GM19395 (cell line): ENCODE data around the gene MROH2A.

Experiments
- ATAC-seq: cut with Tn5 transposase; IDR thresholded peaks from one replicate; pipeline ENCODE4 v1.9.1; 2021; ENCODE audit warnings: mild to moderate bottlenecking, moderate library complexity; ENCODE audit not compliant: unreplicated experiment

Gene MROH2A

DNA sequence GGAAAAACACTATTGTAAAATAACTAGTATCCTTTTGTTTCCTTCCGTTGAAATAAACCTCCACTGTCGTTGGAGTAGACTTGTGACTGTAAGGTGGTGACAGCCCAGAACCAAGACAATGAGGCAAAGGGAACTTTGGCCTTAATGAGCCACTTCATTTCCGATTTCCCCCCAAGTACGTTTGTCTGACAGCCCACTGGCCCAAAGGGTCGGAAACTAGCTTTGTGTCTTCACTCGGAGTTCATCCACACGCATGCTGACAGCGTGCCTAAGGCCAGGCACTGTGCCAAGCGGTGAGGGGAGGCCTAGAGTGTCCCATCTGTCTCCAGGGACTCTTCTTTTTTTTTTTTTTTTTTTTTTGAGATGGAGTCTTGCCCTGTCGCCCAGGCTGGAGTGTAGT lies 55.2 kb downstream of the MROH2A start:
- ATAC-seq, result no peak

DNA sequence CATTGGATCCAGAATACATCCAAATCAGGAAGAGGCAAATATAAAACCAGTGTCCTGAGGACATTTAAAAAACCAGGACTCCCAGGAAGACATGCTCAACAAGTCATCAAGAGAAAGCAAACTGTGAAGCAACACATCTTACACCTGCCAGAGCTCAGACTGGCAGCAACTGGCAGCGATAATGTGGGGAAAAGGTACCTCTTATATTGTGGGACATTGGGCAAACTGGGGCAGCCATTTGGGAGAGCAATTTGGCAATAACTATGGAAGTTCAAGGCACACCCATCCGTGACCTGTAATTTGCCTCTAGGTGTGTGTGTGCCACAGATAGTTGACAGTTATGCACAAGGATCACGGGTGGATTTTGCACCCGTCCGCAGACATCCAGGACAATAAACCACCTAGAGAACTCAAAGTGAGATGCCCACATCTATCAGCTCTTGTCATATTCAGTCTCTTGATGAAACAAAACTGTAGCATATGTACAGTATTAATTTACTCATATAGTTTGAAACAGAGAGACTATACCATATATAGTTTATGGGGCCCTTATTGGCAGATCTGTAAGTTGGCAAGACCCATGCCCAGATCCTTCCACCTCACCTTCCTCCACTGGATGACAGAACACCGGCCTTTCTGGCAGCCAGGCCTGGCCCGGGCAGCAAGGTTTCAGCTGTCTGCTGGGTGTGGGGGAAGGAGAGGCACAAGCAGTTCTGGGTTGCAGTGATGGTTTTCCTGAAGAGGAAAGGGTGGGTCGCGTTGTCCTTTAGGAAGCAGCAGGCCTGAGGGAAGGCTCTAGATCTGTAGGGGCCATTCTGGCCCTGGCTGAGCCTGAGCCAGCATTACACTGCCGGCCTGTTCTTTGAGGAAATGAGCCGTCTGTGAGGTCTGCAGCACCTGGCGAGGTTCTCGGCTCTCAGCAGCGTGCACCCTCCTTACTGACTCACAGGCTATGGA lies 57.4 kb downstream of the MROH2A start:
- no peak for ATAC-seq

DNA sequence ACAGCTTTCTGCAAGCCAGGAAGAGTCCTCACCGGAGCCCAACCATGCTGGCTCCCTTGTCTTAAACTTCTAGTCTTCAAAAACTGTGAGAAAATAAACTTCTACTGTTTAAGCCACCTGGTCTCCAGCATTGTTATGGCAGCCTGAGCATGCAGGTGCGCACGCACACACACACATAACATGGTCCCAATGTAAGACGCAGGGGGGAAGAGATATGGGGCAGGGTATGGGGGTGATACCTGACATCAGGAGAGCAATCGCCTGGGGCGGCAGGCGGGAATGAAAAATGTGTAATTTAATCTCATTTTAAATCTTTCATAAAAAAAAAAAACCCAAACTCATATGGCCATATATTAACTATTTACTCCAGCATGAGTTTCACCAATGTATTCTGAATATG lies 58.2 kb downstream of the MROH2A start:
- ATAC-seq, result no peak

DNA sequence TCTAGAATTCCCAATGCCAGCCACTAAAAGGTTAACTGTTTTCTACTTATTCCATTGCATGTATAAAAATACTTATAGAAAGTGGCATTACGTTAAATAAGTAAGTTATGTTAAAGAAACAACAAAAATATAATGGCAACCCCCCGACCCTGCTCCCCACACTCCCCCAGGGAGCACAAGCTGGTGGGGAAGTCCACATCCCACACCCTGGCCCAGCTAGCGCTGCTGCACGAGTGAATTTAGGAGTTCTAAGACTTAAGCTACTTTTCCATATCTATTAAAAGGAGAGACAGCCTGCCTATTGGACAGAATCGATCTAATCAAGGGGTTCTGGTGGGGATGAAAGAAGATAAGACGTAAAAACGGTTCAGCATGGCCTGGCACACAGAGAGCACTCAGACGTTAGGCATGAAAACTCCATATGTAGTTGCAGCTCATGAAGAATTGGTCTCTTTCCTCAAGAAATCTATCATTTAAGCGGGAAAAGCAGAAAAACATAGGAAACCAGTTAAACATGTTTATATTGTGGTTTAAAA lies 59.6 kb downstream of the MROH2A start:
- no peak for ATAC-seq

DNA sequence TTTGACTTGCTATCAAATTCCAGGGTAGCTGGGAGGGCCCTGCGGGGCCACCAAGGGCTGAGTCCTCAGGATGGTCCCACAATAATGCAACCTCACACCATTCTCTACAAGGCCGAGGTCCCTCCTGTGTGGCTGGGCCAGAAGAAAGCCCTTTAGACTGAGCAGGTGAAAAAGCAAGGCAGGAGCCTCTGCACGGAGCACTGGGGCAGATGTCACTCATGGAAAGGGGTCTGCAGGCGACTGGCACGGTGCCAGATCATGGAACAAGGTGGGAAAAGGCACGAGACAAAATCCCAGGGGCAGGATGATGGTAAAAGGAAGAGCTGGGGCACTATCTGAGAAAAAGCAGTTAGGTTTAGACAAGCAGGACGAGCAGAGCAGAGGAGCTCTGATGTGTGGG lies 60.1 kb downstream of the MROH2A start:
- ATAC-seq, result no peak

DNA sequence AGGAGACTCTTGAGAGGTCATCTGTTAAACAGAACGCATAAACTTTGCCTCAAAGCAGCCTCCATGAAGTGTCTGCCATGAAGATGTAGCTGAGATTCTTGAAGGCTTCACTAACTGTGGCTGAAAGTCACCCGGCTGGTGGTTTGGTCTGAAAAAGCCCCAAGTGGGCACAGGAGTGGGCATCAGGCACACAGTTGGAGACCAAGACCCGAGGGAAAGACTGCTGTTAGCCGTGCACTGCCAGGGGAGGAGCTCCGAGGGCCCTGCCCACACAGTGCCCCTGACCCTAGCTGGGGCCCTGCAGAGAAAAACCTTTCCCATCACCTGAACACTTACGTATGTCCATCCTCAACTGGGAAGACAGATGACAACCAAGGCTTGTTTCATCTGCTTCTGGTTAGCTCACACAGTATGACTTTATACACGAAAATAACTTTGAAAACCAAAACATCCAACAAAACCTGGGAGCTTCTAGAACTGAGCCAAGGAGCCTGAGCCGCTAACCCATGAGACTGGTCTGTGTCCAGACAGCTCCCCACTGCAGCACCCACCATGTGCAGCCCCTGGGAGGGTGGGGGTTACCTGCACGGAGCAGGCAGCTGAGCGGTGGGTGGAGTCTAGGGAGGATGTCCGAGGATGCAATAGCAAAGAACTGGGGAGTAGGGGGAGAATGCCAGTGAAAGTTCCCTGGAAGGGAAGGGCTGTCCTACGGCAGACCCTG lies 60.8 kb downstream of the MROH2A start:
- ATAC-seq, result no peak

DNA sequence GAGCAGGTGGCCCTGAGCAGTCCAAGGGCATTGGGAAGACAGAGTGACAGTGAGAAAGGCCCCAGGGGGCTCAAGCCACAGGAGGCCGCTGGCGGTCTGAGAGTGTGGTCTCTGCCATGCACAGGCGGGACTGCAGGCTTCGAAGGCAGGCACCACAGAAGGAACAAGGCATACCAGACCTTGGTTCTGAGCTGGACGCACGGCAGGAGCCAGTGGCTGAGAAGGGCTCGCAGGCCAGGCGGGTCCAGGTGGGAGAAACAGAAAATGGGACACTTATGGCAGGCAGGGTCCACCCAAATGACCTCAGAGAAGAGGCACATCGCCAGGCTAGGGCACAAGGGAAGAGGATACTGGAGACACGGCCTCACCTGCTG lies 61.3 kb downstream of the MROH2A start:
- ATAC-seq, result no peak

DNA sequence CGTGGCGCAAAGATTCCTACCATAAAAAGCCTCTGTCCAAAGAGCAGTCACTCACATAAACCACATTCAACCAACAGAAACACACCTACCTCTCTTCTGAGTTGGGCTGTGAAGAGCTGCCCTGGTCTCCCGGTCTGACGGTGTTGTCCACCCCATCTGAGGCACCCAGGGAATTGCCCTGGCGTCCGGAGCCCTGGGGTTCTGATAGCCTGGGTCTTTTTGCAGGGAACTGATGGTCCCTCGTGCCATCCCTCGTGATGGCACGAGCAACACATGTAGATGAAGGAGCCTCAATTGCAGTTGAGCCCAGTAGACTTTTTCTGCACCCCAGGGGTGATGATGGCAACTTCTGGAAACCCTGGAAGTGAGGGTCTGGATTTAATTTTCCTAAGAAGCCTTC lies 62.4 kb downstream of the MROH2A start:
- no peak for ATAC-seq

DNA sequence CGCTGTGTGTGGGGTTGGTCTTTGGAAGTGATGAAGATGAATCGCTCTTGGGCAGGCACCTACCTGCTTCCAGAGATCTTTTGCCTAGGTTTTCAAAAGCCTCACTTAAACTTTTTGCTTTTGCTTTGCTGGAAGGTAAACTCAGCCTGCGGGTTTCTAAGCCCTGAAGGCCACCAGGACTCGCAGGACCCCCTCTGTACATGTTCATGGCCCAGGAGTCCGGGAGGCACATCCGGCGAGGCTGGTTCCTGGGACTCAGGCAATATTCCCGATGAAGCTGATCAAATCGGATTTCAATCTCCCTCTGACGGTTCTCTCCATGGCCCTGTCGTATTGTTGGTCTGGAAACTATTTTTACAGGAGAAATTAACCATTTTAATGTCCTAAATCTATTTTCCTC lies 63.1 kb downstream of the MROH2A start:
- no peak for ATAC-seq

DNA sequence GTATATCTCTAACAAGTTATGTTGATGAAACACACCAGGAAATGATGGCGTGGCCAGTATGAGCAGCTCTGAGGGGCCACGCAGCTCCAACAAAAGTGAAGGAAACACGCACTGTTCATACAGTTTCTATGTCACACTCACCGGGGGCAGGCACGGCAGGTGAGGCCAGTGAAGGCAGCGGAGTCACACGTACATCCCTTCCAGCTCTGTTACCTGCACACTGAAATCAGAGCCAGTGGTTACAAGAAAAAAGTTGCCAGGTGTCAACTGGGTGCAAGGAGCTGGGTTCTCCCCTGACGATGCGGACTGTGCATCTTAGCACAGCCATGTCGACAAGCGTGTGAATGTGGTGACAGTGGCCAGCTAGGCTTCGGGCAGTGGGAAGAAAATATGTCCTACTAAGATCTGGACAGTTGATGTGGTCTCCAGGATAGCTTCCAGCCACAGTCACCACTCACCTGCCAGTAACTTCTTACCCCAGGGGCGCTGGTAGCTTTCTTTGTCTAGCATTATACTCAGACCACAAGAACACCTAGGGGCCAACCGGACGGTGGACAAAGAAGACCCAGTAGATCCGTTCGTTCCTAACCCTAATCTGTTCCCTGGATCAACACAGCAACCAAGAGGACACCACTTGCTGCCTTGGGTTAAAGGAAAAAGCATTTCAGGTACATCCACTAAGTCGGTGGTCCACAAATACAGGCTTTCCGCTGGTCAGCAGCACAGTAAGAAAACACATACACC lies 66.1 kb downstream of the MROH2A start:
- no peak for ATAC-seq

DNA sequence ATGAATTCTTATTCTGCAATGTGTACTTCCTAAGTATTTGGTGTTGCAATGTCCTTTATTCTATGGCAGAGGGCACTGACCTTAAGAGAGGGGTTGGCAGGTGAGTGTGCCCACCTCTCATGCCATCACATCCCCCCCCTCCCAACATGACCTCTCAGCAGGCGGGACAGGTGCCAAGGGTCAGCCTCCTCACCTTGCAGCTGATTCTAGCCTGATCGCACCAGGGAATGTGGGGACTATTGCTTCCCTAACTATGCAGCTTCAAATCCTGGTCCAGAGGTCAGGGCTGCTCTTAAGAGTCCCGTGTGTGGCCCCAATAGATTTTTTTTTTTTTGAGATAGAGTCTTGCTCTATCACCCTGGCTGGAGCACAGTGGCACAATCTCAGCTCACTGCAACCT lies 66.7 kb downstream of the MROH2A start:
- no peak for ATAC-seq

DNA sequence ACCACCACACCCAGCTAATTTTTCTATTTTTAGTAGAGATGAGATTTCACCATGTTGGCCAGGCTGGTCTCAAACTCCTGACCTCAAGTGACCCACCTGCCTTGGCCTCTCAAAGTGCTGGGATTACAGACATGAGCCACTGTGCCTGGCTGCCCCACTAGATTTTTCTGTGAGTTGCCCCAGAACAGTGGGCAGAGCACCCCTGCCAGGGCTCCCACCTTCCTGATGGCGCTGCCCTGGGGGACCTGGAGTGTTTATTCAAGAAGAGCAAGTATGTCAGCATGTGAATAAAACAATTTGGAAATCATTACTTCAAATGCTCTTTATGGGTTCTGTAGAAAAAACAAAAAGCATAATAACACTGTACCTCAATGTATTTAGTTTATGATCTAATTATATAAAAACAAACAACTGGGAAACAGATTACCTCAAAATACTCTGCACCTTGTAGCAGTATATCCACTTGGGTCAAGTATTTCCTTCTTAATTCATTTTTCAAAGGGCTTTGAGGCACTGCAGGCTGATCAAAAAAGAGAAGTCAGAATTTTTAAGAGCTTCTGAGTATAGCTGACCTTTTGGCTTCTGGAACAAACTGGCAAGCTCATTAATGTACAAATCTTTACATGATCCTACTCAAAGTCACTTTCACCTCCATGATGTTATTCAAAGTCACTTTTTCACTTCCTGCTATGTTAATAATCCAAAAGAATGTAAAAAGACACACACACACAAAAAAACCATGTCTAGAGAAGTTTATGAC lies 67.4 kb downstream of the MROH2A start:
- no peak for ATAC-seq

DNA sequence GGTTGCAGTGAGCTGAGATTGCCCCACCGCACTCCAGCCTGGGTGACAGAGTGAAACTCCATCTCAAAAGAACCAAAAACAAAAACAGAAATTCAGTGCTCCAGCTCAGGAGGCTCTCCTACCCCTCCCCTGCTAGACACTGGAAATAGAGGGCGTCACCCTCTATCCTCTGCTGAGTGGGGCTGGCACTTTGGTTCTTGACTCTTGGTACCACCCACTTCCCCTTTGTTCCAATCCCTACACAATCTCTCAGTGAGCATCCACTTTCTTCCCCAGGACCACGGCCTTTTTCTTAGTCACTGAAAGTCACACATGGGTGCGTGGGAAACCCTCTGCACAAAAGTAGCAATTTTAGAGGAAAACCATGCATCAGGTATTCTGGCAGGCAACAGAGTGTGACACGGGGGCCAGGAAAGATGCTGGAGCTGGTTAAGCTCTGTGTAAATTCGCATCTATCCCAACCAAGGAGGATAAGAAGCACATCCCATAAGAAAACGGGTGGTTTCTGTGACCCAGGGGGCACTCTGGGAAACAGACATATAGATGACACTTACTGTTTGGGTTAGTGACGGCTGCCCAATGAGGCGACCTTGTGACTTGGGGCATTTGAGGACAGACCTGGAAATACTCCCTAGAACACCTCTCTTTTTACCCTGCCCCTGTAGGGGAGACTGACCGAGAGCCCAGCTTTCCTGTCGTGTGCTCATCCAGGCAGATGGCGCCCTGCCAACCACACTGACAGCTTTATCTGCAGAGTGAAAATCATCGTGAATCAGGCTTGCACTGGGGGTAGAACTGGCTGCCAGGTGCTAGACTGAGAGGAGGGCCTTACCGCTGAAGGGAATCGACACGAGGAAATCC lies 68.5 kb downstream of the MROH2A start:
- ATAC-seq, result no peak

DNA sequence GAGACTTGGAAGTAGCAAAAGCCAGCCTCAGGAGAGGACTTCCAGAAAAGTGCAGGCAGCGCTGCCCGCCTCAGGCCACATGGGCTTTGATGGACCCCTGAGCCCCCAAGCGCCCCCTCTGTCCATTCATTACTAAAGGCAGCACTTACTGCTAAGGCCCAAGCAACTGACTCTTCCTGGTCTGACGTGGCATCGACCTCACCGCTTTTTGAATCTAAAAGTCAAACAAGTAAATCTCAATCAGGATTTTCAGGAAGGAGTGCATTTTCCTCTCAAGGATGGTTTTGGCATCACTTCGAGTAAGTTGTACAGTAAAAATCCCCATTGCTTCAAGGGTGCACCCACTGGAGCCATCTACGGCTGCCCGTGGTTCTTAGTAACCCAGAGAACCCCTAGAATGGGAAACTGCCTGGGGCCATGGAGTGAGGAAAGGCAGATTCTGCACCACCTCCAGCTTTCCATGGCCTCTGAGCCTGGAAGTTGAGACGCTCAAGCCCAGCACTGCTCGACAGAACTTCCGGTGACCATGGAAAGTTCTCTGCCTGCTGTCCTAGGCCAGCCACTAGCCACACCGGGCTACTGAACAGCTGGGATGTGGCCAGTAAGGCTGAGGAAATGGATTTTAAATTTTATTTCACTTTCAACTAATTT lies 69.2 kb downstream of the MROH2A start:
- no peak for ATAC-seq

DNA sequence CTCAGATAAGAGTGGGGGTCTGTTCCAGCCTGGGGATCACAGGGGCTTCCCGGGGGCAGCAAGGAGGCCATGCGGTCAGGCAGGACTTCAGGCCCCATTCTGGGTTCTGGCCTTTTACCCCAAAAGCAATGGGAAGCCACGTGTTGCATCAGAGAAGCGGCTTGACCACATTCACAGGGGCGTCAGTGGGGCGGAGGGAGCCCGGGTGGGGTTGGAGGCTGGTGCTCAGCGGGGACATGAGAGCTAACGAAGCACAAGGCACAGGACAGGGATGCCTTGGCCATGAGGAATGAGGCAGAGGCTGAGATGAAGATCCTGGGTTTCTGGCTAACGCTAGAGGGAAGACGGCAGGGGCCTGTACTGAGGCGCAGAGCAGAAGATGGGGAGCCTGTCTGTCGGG lies 70.1 kb downstream of the MROH2A start:
- ATAC-seq, result no peak

DNA sequence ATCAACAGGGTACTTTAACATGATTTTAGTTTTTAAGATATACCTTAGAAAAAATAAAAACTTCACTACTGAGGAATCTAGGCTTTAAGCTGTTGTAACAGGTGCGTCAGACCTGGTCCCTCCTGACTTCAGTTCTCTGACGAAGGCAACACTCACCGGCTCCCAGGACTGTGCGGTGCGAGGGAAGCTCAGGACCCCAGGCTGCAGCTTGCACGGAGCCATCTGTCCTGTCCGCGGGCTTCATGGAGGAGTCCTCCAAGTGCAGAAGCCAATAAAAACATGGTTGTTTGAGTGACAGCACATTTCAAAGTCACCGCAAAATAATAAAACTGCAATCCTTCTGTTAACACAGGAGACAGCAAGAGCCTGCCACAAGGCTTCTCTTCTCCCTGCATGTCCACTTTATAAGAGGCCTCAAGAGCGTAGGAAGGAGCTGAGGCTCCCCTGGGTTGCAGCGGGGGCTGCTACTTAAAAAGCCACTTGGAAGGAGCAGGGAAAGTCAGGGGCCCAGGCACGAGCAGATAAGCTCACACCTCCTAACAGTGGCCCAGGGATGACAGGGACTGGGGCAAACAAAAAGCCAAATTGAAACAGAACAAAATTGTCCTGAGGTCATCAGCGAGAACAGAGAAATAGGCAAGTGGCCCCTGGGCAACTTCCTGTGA lies 71.6 kb downstream of the MROH2A start:
- ATAC-seq, result no peak

DNA sequence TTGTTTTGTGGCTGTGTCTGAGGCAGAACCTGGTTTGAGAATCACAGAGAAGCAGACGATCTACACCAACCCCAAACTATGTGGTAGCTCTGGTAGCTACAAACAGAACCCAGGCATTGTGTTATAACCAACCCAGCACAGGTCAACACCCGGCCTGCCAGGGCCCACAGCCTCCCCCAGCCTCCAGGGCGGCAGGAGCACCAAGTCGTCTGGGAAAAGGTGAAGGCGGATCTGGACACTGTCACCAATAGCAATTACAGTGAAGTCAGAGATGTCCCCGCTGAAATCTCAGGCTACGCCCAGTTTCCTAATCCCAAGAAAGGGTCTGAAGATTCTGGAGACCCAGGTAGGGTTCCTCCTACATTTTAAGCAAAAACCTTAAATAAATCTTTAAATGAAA lies 72.6 kb downstream of the MROH2A start:
- no peak for ATAC-seq

DNA sequence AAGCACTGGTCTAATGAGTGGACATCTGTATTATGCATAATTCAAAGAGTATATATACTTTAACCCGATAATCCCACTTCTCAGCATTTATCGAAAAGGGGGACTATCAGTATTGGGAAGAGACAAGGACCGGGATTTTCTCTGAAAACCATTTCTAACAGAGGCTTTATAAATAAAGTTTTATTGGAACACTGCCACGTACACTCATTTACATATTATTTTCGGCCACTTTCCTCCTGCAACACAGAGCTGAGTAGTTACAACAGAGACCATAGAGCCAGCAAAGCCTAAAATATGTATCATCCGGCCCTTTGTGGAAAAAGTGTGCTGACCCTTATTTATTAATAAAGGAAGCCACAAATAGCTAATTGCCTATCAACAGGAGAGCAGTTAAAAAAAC lies 73.0 kb downstream of the MROH2A start:
- ATAC-seq, result no peak

DNA sequence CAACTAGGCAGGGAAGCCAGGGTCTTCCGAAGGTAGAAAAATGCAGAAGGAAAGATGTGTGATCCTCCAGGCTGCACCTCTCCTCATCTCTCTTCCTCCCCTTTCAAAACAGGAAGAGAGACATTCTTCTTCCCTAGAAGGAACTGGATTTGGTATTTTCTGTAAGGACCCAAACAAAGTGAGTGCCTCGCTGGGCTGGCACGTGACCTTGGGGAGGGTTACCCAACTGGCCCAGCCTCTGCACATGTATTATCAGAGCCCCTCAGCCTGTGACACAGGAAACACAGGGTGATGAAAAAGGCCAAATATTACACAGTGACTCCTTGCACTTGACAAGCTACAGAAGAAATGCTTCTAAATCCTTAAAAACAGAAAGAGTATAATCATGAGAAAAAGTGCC lies 73.9 kb downstream of the MROH2A start:
- ATAC-seq, result no peak
